GM21619 (cell line): ENCODE results near the gene PAX2.

Experiments used
- ATAC-seq: cut with Tn5 transposase; IDR thresholded peaks from one replicate; pipeline ENCODE4 v1.9.1; 2021; ENCODE audit not compliant: unreplicated experiment

Gene PAX2

DNA sequence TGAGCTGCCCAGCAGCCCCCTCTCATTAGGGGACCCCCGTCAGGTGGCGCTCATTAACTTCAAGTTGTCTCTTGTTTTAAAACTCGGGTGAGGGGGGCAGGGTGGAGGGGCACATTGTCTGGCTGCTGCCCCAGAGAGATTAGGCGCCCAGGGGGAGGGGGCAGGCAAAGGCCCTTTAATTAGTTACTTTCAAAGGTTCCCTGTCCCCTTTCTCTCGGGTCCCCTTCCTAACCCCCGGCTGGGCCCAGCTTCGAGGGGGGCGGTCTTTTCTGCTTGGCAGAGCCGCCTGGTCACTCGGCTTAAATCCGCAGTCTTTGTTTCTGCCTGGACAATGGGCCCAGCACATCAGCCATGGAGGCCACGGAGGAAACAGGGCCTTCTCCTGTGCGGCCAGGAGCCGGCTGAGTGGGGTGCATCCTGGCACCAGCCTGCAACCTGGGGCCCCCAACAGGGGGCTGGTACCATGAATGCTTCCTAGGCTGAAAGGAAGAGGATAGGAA, 128.5 kb downstream of the PAX2 start:
- ATAC-seq = no peak

DNA sequence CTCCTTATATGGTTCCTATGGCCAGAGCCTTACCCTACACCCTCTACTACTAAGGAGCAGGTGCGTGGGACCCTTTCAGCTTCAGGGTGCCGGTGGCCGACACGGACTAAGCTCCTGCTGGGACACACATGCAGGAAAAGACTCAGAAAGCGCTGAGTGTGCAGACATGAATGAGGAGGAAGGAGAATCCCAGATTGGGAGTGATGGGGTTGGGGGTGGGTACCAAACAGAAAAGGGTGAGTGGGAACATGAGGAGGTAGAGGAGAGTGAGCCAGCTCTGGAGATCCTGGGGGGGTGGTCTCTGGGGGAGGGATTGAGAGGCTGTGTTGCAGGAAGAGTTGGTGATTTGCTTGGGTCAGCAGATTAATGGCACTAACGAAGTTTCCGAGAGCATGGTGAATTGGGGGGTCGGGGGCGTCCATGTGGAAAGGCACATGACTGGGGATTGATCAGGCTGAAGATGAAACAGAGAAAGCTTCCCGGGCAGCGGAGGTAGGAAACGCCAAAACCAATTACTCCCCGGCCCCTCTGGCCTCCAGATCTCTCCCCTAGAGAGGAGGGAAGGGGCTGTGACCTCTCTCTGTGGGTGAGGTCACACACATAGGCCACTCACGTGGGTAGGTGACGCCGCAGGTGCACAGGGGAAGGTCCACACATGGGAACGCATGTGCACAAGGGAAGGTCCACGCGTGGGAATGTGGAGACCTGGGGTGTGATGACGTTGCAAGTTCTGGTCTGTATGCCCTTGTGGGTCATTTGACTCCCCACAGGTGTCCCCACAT, 129.5 kb downstream of the PAX2 start:
- no peak for ATAC-seq

DNA sequence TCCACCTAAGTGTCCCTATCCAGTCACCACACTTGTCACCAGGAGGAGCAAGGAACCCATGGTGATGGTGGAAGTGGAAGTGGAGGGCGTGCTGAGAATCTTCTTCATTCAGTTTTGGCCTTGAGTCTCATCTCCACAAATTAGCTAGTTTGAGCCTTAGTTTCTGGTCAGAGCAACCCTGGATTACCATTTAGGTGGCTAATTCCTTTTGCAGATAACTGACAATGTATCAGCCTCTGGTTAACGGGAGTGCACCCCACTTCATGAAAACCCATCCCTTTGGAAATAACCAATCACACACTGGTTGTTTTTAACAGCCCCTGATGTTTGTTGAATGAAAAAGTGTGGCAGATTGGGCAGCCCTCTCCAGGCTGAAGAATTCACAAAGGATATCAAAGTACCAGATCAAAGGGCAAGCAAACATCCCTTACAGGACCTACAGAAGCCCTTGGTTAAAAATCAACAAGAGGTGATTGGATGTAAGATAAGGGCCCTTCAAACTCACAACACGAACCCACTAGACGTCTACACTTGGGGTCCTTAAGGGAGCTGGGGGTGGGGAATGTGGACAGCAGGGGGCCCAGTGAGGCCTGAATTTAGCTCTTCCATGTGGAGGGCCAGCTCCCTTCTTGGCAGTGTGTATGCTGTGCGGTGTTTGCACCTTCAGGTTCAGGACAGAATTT, 130.2 kb downstream of the PAX2 start:
- no peak for ATAC-seq

DNA sequence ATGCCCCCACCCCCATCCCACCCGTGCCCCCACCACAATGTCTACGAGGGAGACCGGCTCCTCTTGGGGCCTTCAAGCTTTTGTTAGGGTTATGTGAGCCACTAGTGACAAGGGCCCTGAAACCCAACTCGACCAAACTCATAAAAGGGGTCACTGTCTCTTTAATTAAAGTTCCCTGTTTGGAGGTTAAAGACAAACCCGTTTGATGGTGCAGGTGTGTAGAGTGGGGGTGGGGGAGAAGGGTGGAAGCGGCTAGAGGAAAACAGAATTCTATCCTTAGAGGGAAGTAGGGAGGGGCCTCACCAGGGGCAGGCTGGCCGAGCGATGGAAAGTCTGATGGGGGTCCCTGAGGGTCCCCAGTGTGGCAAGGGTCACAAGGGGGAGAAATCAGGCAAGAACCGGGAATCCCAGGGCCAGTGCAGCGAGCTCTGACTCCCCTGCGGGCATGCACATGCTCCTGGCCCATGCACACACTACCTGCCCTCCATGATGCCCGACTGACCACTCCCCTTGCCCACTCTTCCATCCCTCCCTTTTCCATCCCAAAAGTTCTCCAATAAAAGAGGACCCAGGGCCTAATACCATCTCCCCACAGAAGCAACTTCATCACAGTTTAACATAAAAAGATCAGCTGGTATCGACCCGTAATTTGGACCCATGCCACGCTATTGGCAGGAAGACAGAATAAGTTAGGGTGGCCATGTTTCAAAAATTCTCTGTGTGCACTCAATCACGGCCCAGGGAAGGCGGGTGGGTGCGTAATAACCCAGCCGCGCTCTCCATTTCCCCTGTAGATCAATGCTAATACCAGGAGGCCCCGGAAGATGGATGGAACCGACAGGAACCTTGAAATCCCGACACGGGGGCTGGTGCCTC, 131.4 kb downstream of the PAX2 start:
- ATAC-seq = no peak

DNA sequence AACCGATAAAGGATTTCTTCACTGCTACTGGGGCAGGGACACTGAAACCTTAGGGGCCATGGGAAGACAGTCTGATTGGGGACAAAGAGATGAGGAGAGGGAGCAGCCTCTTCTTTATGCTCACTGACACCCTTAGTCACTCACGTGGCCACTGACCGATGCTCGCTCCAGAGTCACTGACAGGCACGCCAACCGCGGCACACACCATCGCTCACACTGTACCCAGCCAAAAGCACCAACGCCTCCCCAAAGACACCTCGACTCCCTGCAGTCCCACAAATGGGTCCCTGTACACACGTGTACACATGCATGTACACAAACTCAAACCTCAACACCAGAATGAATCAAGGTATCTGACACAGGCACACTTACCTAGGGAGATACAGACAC, 132.1 kb downstream of the PAX2 start:
- ATAC-seq = no peak

DNA sequence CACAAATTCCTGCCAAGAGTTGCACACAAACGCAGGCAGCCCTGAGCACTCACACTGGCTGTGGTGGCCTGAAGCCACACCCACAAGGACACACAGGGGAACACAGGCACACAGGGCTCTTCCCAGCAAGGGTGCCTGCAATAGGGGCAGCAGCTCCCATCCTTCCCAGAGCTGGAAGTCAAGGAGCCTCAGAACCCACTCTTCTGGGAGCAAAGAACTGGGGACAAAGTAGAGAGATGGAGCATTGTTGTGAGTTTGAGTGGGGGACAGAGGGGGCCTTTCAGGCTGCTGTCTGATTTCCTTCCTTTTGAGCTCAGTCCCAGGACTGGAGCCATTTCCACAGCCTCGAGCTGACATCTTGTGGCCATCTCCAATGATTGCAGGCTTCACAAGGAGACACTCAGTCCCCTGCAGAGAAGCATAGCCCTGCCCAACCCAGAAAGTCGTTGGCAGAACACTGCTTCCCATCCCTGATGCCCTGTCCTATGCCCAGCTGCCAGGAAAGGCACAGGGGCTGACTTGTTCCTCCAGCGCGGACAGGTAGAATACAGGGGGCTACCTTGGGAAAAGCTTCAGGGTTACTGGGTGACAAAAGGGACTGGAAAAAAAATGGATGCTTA, 133.0 kb downstream of the PAX2 start:
- ATAC-seq = no peak
